Endometrial microvascular endothelial cells (primary cell): Measurements from ENCODE around the gene EPHA10. TPM values are rescaled to one million over a fixed set of nuclear protein-coding genes. Genes with fewer than 3 reads are reported as not detected.

ENCODE experiments used
- in situ Hi-C: cut with HindIII; loops from 2 replicates; pipeline ENCODE4 v1.10.0; 2017; ENCODE audit warnings: low sequenced_read_pairs, low pct_unique_long_range_greater_than_20kb; ENCODE audit errors: inconsistent ontology term
- total RNA-seq: library from RNA; depleted of rRNA; stranded (reverse); fragments of >200 nt; gene quantifications from one replicate; pipeline ENCODE4 v1.2.3, GENCODE V29; 2015; ENCODE audit errors: inconsistent ontology term

EPHA10 gene
- total RNA-seq = not detected

DNA sequence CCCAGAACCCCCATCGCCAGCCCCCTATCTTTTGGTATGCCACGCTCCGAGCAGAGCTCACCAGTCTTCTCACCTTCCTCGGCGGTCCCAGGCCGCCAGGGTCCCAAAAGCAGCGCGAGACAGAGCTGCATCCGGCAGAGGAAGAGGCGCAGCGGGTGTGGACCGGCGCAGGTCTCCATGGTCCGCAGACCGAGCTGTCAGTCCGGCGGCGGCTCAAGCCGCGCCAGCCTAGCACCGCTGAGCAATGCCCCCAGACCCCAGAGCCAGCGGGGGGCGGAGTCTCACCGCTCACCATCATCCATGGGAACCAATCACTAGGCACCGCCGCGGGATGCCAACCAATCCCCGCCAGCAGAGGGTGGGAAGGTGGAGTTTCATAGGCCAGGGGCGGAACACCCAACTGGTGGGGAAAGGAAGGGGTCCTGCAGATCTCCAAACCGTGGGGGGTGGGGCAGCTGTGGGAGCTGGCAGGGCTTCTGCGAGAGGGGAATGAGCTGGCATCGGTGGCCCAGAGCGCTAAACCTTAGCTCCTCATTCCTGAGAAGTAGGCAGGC is at the start of gene EPHA10:
EPHA10 (minus strand) TSS at position 233 of the 554 bp plus-strand sequence; CDS start at position 179, 54 bp downstream.
- in situ Hi-C loops = no loop called here

DNA sequence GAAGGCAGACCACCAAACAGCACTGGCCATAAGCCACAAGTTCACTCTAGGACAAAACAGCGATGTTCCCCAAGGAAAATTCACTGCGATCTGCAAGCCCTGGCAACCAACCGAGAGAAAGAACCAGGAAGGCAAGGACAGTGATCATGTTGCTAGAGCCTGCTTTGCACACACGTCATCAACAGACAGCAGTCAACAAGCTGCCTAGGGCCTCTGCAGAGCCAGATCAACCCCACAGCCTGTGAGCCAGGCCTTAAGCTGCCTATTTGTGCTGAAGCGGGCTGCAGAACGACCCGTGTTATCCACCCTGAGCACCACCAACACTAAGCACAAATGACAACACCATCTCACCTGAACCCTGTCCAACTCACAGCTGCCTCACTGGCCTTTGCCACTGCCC is 49.3 kb upstream of the EPHA10 start:
- in situ Hi-C loops = no loop called here

- in situ Hi-C loops = no loop called here
Measured at GRCh38 chr1:37813529-37814145, 48.7 kb upstream of the EPHA10 start.

DNA sequence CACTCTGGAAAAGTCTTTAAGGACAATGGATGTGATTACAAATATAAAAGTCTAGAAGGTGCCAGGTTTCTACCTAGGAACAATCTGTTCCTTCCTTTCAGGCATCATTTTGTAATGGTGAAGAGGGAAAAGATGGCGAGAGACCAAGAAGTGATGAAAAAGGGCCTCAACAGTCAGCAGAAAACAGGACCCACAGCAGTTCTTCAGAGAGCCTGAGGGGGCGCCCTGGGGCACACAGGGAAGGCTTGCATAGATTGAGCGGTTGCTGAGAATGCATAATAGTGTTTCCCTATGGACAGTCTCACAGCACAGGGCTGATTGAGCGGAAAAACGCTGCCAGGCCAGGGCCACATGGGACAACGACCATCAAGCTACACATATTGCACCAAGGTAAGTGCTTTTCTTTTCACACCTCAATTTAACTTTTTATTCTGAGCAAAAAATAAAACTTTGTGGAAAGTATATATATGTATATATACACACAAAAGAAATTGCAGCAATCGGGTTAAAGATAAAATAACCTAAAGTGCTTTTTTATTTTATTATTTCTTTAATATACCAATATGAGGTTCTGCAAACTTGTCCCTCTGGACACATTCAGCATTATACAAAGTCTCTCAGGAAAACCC is 46.2 kb upstream of the EPHA10 start:
- in situ Hi-C loops = no loop called here

DNA sequence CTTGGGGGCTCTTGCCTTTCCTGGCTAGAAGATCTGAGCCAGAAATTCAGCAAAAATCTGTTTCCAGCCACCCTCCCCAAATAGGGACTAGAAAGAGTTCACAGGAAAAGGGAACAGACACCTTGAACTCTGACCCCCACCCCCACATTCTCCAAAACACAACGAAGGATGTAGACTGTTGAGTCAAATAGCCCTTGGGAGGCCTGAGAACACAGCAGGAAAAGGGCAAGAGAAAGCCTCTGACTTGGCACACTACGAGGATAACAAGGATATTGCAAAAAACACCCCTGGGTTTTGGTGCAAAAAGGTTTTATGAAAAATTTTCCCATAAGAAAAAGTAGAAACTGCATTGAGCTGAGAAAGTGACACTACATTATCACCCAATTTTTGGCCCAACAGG is 45.0 kb upstream of the EPHA10 start:
- in situ Hi-C loops = no loop called here

- in situ Hi-C loops = no loop called here
Measured at GRCh38 chr1:37808369-37809319, 43.7 kb upstream of the EPHA10 start.

DNA sequence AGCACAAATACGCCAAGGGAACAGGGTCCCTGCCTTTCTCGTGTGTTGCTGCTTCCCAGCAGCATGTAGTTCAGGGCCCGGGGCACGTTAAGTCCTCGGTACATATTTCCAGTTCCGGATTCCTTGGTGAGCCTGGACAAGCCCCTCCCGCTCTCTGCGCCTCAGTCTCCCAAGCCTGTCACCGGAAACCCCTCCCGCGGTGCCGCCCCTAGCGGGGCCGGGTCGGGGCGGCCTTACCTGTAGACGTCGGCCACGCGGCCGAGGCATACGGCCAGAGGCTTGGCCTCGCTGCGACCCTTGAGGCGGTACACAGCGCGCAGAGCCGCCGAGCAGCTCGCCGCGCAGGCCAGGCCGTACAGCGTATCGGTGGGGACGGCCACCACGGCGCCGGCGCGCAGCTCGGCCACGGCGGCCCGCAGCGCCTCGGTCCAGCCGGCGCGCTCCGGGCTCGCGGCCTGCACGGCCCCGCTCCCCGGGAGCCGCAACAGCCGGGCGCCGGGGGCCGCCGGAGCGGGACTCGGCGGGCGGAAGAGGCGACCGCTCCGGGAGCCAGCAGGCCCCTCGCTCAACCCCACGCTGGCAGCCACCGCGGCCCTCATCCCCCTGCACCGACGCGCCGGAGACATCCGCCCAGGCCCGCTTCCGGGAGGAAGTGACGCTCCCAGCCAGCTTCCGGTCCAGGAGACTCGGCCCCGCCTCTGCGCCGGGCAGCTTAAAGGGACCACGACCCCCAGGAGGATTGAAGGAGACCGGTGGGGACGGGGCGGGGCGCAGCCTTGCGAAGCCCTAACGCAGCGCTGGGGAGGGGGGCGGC is 42.8 kb upstream of the EPHA10 start, which contains the start of the genes C1orf122 and YRDC:
C1orf122 (plus strand) TSS at position 236 of the 814 bp plus-strand sequence. CDS start 615 bp downstream, outside the sequence.
YRDC (minus strand) TSS at position 654 of the 814 bp plus-strand sequence; CDS start at position 626, 28 bp downstream.
- in situ Hi-C loops = no loop called here

- in situ Hi-C loops = no loop called here
Measured at GRCh38 chr1:37807220-37807554, 42.3 kb upstream of the EPHA10 start.

DNA sequence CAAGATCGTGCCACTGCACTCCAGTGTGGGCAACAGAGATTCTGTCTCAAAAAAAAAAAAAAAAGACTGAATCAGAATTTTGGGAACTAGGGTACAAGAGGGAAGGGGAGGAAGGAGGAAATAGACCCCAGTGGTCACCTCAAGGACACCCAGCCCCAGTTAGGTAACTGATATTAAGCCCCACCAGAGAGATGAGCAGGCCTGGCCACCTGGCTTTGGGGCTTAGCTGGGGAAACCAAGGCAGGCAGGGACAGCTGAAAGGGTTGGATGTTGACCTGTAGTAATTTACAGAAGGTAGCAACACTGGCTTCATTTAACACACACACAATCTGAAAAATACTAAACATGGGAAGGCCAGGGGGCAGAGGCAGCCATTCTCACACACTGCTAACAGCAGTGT is 37.5 kb upstream of the EPHA10 start:
- in situ Hi-C loops = no loop called here

- in situ Hi-C loops = no loop called here
Measured at GRCh38 chr1:37797750-37798345, 32.9 kb upstream of the EPHA10 start.

GRCh38 chr1:37795340-37796125 is 30.6 kb upstream of the EPHA10 start:
- in situ Hi-C loops = no loop called here

DNA sequence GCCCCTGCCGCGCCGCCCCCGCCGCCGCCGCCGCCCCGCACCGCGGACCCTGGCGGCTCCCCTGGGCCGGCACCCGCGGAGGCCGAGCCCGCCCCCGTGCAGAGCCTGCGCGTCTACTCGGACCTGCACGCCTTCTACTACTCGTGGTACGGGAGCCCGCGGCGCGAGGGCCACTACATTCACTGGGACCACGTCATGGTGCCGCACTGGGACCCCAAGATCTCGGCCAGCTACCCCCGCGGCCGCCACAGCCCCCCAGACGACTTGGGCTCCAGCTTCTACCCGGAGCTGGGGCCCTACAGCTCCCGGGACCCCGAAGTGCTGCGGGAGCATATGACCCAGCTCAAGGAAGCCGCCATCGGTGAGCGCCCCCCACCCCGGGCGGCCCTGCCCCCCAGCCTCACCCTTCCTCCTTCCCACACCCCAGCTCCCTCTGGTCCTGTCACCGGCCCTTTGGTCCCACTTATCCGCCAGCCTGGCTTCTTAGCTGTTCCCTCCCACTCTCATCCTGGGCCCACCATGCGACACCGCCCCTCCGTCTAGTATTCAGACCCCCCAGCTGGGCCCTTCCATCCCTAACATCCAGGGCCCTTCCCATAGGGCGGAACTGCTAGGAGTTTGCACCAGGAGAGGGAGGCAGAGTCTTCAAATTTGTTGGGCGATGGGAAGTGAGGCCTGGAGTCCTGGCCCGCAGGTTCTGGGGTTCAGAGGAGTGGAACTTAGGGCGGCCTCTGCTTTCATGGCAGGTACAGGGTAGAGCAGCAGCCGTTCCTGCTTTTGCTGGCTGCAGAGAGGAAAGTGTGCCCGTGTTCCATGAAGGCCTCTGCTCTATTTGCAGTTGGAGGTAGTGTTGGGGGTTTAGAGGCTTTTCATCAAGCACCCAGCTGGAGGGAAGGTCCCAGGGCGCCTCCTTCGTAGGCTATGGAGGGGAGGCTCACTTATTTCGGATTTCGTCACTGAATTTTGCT is 29.7 kb upstream of the EPHA10 start:
- in situ Hi-C loops = no loop called here

DNA sequence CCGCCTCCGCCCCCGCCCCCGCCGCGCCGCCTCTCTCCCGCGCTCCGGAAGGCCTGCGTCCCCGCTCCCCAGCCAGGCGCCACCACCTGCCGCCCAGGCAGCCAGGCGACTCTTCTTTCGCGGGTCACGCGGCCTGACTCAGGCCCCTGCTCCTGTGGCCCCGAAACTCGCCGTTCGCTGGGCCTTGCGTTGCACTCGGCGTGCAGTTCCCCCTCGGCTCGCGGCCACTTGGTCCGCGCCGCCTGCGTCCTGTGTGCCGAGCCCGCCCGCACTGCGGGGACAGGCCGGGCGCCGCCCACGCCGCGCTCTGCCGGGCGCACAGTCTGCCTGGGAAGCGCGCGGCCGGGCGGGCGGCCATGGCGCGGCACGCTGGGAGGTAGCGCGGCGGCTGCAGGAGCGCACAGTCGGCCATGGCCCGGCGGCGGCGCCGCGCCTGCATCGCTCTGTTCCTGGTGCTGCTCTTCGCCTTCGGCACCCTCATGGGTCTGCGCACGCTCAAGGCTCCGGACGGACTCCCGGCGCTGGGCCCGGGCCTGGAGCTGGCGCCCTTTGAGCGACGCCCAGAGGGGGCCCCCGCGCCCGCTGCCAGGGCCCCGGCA is 29.0 kb upstream of the EPHA10 start, which contains the start of gene MANEAL:
MANEAL (plus strand) TSS at position 75 of the 599 bp plus-strand sequence; CDS start at position 411, 336 bp downstream.
- in situ Hi-C loops = no loop called here

DNA sequence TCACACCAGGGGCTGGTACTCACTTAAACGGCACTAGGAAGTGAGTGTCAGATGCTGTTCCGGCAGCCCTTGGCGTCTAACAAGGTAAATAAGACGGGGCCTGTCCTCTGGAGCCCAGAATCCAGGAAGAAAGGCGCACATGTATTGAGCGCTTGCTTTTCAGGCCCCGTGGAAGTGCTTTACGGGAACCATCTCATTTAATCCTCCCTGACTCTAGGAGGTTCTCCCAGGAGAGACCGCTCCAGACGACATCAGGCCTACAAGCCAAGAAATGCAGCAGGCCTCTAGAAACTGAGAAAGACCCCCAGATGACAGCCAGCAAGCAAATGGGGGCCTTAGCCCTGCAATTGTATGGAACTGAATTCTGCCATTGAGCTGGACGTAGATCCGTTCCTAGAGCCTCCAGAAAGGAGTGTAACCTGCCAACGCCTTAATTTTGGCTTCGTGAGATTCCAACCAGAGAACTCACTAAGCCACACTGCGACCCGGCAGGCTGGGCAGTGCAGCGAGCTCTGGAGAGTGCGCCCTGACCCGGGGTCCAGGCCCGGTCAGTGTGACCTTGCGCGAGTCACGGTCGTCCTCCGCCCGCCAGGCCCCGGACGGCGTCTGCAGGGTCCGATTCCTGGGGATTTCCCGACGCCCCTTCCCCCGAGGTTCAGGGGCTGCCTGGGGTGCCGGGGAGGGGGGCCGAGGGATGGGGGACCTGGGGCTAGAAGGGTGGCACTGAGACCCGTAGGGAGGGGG is 28.2 kb upstream of the EPHA10 start:
- in situ Hi-C loops = no loop called here

DNA sequence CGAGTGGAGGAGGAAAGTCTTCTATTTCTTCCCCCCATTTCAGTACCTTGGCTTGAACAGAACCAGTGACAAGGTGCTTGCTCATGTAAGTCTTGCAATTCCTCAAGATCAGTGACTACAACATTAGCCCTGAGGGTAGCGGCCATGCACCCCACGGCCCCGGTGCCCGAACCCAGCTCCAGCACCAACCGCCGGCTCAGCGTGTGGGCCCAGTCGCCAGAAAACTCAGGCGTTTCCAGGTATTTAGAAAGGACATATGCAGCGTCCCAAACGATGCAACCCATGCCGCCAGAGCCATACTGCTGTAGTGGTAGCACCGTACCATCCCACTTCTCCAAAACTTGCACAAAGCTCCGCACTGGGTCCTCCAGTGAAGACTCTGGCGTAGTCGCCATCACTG is 17.6 kb upstream of the EPHA10 start:
- in situ Hi-C loops = no loop called here
